ENCODE measurements around the gene NFILZ.
"Not testable (repeated sequence)": the region's sequence is repeated elsewhere in the genome, so short reads cannot be mapped to it uniquely, and the experiment has no call there.

DNA sequence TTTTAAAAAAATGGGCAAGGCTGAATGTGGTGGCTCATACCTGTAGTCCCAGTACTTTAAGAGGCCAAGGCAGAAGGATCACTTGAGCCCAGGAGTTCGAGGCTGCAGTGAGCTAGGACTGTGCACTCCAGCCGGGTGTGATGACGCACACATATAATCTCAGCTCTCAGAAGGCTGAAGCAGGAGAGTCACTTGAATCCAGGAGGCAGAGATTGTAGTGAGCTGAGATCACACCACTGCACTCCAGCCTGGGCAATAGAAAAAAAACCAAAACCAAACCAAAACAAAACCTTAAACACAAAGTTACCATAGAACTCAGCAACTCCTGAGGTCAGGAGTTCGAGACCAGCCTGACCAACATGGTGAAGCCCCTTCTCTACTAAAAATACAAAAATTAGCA is 6.6 kb downstream of the NFILZ start:
- TF ChIP-seq, protein P1, sequence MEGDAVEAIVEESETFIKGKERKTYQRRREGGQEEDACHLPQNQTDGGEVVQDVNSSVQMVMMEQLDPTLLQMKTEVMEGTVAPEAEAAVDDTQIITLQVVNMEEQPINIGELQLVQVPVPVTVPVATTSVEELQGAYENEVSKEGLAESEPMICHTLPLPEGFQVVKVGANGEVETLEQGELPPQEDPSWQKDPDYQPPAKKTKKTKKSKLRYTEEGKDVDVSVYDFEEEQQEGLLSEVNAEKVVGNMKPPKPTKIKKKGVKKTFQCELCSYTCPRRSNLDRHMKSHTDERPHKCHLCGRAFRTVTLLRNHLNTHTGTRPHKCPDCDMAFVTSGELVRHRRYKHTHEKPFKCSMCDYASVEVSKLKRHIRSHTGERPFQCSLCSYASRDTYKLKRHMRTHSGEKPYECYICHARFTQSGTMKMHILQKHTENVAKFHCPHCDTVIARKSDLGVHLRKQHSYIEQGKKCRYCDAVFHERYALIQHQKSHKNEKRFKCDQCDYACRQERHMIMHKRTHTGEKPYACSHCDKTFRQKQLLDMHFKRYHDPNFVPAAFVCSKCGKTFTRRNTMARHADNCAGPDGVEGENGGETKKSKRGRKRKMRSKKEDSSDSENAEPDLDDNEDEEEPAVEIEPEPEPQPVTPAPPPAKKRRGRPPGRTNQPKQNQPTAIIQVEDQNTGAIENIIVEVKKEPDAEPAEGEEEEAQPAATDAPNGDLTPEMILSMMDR (optimal IDR thresholded peaks at IDR 0.05 in 1 of 3, IDR thresholded peaks at IDR 0.05 in 1 of 3, conservative IDR thresholded peaks at IDR 0.05 in 1 of 3; ENCODE audit: extremely low read depth in 1 of 3, insufficient read depth in 2 of 3, low read length in 3 of 3) = not testable (repeated sequence)
- TF ChIP-seq EZH2 (IDR thresholded peaks at IDR 0.05; ENCODE audit: low read length) = not testable (repeated sequence)
